Stimulated activated CD8-positive, alpha-beta memory T cell treated with anti-CD3 and anti-CD28 coated beads, Interleukin-4, amount 100 ng/mL, for 4 hours (primary cell): ENCODE results near the gene WNT10A.

Experiments
- DNase-seq, 2 donors: peaks; one replicate each; pipeline ENCODE4 v3.0.0-alpha.2; 2020; ENCODE audit warnings: low read depth in 2 of 2, low spot score in 1 of 2

Gene WNT10A

DNA sequence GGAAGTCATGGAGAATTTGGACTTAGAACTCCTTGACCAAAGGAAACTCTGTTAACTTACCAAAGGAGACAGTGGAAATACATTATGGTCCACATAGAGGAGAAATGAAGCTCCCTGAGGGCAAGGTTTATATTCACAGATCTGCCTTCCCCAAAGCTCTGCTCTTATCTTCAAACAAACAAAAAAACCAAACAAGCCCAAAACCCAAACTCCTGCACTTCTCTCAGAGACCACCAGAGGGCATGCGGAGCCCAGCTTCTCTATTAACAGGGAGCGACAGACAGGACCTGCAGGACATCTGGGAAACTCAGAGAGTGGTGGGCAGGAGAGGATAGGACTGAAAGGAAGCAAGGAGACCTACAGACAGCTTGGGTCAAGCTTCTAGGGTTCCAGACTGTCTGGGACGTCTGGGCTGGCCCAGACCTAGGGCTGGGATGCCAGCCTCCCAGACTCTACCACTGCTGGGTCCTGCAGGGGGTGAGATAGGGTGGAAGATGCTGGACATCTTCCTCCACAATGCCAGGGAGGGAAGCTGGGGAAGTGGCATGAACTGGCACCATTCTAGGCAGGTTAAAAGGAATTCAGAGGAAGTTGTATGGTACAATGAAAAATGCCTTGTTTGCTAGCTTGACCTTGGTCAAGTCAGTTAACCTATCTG is 4.0 kb upstream of the WNT10A start:
- DNase-seq = peak; percentile 43 to 66

DNA sequence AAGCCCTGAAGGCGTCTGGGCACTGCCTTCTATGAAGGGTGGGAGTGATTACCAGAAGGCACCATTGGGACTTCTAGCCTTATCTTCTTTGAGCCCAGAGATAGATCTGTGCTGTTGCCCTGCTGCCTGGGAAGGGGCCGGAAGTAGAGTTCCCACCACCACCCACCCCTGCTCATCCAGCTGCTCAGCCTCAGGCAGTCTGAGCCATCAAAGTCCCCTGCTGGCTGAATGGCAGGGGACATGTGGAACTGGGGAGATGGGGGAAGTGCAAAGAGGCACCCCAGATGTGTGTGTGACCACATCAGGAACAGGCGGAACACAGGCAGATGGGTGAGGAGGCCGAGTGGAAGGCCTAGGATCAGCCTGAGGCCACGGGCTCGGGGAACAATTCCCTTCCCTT is 3.3 kb upstream of the WNT10A start:
- DNase-seq = no peak

DNA sequence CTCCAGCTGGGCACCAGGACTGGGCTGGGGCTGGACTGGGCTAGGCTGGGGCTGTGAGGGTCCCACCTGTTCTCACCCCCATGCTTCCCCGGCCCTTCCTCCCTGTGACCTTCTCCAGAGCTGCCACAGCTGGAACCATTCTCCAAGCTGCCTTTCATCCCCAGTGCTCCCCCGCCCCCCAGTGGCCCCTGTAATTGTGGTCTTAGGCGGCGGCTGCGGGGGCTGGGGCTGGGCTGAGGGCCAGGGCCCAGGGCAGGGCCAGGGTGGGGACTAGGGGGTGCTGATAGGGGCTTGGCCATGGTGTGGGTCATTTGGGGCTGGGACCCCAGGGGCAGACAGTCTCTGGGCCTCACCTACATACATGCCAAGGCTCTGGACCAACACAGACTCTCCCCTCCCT is 2.8 kb upstream of the WNT10A start:
- no peak for DNase-seq

DNA sequence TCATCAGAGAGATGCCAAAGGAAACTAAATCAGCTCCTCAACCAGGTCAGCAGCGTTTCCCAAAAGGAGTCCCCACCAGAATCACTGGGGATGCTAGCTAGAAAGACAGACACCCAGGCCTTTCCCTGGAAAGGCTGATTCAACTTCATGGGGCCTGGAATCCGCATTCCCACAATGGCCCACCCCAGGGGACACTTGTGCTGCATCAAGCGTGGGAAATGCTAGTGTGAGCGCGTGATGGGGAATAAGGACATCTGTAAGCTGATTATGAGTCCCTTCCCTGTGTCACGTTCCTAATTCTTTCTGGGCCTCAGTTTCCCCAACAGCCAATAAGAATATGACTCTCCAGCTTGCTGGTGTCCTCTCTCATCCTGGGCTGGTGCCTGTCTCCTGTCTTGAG is 2.2 kb upstream of the WNT10A start:
- no peak for DNase-seq

DNA sequence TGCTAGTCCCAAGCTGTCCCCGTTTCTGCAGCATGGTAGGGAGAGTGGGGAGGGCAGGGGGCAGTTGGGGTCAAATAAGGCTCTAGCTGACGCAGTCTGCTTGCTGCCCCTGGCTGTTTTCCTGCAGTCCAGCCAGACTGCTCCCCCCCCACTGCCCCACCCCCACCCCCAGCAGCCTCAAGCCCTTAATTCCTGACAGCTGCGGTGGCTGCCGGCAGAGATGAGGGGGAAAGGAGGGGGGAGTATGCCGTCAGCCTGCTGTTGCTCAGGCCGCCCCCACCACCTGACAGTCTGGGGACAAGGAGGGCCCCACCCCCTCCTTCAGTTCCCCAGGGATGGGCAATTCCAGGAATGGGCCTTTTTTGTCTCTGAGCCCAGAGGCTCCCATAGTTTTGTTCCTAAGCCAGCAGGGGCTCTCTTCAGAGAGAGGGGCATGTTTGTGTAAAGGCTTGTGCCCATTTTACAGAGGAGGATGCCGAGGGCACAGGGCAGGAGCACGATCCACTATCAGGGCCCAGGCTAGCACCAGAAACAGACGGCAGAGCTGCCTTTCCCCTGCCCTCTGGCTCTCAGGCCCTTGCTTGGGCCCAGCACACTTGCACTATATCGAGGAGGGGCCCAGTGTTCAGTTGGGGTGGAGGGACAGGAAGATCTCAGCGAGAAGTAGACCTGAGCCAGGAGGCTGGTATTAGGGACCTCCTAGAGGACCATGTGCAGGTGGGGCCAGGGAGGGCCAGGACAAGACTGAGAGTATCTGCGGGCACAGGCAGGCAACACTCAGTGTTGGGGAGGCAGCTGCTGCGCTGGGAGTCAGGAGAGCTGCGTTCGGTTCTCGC is 1.5 kb upstream of the WNT10A start:
- DNase-seq = no peak

DNA sequence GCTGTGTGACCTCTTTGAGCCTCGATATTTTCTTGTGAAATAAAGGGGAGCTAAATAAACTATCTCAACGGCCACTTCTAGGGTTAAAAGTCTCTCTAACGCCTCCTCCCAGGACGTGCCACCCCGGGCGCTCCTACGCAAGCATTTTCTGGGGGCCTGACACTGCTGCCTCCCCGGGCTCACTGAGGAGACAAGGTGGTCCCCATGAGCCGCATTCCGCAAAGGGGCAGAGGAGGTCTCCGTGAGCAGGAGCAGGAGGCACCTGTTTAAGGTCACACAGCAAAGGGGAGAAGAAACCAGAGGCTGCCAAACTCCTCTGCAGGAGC is 913 bp upstream of the WNT10A start:
- DNase-seq = no peak

DNA sequence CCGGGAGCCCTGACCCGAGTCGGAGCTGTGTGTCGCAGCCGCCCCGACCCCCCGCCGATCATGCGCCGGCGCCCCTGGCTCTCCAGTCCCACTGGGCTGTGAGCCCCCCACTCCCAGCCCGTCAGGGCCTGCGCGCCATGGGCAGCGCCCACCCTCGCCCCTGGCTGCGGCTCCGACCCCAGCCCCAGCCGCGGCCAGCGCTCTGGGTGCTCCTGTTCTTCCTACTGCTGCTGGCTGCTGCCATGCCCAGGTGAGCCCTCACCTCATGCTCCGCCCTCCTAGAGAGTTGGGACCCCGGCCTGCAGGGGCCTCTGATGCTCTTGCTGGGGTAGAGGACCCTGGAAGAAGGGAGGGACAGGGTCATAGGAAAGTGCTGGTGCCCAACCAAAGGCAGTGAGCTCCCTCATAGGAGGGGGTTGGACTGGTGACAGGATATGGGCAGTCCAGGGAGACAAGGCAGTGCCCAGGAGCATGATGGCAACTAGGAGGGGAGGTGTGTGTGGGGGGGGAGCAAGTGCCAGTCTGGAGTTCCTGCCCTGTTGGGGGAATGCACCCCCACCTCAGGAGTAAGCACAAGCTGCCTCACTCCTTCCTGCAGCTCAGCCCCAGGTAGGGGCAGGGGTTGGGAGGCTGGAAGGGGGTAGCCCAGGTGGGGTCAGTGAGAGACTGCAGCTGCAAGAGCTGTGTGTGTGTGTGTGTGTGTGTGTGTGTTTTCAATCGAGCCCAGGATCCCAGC is 375 bp downstream of the WNT10A start:
- no peak for DNase-seq

DNA sequence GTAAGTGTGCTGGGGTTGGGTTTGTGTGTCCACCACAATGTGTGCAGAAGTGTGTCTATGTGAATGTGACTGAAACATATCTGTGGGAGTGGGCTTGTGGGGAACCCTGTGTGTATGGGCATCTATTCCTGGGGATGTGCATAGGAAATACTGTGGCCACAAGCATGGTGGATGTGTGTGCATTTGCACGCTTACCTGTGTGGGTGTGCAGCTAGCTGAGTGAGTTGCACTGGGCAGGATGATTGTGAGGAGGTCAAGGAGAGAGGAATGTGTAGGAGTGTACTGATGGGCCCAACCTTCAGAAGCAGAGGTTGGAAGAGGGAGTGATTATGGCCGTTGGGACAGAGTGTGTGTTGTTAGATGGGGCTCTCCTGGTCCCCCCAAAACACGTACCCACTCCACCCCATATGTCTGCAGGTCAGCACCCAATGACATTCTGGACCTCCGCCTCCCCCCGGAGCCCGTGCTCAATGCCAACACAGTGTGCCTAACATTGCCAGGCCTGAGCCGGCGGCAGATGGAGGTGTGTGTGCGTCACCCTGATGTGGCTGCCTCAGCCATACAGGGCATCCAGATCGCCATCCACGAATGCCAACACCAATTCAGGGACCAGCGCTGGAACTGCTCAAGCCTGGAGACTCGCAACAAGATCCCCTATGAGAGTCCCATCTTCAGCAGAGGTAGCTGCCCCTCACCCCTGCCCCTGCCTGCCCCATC is 1.2 kb downstream of the WNT10A start:
- DNase-seq = no peak

DNA sequence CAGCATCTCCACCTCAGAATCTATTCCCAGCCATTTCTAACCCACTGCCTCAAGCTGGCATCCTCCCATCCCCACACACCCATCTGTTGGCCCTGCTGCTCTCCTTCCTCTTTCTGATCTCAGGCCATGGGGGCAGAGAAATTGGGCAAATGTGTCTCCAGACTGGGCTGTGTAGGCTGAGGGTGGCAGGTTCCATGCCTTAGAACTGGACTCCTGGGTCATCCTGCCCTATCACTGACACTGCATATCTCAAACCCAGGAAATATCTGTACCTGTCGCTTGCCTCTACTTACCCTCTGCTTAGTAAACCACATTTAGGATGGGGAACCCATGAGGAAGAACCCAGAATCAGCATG is 1.8 kb downstream of the WNT10A start:
- DNase-seq = no peak

DNA sequence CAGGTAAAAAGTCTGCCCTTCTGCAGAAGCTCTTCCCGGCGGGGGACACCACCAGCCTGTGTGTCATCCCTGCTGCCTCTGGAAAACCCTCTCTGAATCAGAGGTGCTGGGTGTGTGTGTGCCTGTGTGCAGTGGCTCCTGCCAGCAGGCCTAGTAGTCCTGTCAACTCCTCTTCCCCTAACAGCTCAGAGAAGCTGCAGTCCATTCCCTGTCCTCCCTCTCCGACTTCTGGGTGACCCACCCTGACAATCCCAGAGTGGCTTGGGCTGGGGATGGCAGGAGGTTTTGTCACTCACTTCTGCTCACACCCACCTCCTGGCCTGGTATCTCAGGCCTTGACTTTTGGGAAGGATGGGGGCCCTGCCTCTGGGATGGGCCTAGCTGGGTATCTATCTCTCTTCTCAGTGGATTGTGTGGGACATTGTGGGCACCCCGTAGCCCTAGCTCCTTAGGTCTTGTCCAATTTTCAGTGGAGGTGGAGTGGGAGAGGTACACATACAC is 2.3 kb downstream of the WNT10A start:
- DNase-seq = no peak

DNA sequence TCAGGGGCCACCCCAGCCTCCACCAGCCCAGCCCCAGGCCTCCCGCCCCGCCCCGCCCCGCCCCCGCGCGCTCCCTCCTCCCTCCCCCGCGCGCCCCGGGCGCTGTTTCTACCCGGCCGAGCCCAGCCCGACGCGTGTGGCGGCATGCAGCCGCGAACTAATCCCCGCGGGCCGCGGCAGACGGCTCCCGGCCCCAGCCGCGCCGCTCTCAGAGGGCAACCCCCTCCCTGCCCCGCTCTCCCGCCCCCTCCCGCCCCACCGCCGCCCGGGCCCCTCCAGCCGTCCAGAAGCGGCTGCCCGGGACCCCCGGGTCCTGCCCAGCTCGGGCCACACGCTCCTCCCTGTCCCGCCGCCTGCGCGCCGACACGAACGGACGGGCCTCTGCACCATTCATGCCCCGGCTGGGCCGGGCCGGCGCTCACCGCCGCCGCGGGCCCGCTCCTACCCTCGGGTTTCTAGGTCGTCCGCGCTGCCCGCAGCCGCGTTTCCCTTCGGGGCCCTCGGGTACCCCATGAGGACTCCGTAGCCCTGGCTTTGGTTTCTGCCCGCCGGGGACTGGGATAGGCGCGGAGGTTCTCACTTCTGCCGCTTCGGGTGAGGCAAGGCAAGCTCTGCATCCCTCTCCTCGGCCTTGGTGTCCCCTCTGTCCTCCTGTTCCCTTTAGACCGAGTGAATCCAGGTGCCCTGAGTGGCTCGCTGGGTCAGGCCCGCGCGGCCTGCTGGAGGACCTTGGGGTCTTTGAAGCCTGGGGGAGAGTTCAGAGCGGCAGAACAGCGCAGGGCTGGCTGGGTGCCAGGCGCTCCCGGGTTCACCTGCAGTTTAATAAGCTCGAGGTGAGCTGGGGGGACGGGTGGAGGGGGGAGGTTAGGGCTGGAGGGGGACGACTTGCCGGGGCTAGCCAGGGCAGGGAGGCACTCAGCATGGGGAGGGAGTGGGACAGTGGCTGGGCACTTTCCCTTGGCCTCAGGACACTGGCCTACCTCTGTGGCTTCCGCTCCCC is 3.1 kb downstream of the WNT10A start:
- DNase-seq = no peak

DNA sequence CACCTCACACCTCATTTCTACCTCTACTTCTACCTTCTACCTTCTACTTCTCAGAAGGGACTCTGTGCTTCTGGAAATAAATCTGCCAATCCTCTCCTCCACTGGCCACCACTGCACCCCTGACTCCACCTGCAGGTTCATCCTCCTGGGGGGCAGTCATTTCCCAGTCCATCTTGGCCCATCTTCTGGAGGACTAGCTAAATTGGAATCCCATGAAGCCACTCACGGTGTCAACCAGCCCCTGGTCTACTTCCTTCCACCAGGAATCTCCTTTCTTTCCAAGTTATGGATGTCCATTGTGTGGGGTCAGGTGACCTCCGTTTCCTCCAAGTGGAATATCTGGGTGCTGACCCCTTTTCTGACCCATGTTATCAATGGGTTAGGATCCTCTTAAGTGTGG is 3.9 kb downstream of the WNT10A start:
- DNase-seq = no peak

DNA sequence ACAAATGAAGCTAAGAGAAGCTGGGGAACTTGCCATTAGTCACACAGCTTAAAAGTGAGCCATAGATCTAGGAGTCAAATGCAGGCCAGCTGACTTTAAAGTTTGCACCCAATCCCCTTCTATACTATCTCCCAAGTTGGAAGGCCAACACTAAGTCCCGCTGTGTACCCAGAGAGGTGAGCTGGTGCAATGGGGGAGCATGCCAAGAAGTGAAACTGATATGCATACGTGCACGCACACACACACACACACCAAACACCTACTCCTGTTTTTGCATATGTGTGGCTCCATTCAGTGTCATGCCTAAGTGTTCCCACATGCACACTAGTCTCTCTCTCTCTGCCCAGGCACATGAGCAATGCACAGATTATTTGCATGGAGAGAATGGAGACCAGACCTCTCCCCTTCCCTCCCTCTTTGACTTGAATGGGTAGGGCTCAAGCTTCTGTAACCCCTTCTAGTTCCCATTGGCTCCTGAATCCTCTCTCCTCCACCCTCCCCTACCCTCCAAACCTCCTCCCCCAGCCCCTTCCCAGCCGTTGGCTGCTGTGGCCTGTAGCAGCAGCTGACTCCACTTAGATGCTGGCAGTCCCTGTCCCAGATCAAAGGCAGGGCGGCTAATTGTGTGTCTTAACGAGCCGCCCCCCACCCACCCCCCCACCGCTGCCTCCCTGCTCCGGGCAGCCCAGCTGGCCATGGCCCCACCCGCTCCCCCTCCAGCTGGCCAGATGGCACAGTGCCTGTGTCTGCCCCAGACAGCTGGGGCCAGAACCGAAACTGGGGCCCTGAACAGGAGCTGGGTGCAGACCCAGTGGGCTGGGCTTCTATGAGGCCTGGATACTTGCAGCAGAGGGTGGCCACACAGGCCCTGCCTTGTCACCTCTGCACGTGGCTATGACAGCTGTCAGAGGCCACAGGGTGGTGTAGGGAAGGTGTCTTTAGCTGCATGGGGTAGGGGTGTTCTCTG is 5.6 kb downstream of the WNT10A start:
- DNase-seq = no peak

DNA sequence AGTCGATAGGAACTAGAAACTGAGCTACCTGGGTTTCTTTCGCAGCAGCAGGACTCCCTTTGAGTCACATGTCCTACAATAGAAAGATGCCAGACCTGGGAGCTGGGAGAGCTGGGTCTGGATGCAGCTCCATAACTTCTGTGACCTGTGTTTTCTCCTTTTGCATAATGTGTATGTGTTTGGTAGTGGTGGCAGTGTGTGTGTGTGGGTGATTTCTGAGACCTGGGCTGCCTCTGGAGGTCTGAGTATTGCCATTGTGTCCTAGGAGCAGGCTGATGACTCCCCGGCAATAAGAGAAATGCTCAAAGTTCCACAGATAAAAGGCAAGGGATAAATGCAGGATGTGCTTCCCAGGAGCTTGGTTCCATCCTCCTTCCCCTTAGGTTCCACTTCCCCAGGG is 6.4 kb downstream of the WNT10A start:
- no peak for DNase-seq

DNA sequence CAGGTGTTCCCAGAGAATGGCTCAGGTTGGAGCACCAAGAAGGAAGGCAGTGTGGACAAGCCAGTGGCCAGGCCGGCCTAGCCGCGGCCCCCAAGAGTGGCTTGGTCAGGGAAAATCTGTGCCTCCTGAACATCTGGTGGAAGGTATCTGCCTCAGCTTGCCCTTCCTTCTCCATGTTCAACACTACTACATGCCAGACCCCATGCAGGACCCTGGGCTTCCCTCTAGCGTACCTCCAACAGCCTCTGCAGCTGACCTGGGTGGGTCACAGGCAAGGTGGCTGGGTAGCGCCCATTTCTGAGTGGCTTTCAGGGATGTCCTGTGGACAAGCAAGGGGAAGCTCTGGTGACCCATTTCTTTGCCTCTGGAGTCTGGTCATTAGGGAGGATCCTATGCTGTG is 7.7 kb downstream of the WNT10A start:
- DNase-seq = no peak

DNA sequence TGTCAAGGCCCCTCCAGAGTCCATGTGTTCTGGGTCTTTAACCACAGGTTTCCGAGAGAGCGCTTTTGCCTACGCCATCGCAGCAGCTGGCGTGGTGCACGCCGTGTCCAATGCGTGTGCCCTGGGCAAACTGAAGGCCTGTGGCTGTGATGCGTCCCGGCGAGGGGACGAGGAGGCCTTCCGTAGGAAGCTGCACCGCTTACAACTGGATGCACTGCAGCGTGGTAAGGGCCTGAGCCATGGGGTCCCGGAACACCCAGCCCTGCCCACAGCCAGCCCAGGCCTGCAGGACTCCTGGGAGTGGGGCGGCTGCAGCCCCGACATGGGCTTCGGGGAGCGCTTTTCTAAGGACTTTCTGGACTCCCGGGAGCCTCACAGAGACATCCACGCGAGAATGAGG is 9.3 kb downstream of the WNT10A start:
- no peak for DNase-seq

DNA sequence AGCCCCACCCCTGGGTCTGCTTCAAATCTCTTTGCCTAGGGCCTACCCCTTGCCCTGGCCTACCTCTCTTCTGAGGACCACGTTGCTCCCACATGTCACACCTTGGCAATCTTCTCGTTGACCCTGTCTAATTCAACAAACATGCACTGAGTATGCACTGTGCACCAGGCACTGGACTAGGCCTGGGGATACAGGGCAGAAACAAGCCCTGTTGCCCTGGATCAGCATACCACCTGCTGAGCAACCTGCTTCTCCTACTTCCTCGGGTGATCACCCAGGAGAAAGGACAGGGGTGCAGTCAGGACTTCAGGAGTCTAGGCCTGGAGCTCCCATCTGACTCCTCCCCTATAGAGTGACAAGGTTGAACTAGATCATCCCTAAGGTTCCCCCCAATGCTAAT is 9.7 kb downstream of the WNT10A start:
- no peak for DNase-seq

DNA sequence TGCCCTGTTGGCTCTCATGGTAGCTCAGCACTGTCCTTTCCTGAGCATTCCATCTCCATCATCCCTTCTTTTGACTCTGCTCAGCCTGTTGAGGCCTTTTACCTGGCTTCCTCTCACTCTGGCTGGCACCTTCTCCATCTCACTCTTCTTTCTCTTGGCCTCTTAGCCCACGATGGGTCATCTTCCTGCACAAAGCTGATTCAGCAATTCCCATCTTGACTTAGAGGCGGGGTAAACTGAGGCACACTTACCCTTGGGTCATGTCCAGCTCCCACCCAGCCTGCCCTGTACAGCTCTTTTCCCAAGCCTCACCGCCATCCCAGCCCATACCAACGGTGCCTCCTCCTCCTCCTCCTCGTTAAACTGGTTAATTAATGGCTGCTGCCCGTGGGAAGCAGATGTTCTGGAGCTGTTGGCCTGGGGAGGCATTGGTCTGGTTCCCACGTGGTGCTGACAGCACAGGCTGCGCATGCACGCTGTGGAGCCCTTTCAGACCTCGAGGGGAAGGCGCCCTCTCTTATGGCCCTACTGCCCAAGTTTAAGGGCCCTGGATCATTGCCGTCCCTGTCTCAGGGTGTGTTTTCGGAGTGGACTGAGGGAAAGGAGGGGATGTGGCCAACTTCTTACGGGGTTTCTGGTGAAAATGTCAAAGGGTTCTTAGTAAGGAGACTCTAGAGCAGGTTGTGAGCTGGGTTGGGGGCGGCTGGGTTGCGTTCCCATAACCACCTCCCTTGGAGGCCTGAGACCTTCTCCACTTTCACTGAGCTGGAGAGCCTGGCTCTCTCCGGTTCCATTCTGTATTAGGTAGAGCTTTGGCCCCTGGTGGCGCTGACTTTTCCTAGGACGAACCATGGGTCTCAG is 10.9 kb downstream of the WNT10A start:
- no peak for DNase-seq
